ENCODE data around the gene RPS15. TPM values are rescaled to one million over a fixed set of nuclear protein-coding genes. Genes with fewer than 3 reads are reported as not detected.
A peak's percentile ranks its signal among the peaks of the same experiment; 100 is the strongest.

Gene RPS15
- total and polyA plus RNA-seq, 9 of the 15 experiments (the other 6 are each of a cell fraction or from before 2014, with no cell fraction given), result 605 to 2,791 (median 957) TPM

- TF ChIP-seq ZBTB43 (CRISPR knock-in tag; IDR thresholded peaks at IDR 0.05) (no peak), E2F4 (CRISPR knock-in tag; IDR thresholded peaks at IDR 0.05; ENCODE audit: low read depth) (no peak), SREBF2 (CRISPR knock-in tag; IDR thresholded peaks at IDR 0.05) (no peak), TSC22D4 (tag; IDR thresholded peaks at IDR 0.05) (no peak), BHLHE40 (IDR thresholded peaks at IDR 0.05; ENCODE audit: low read length) (peak; percentile 74), ID3 (CRISPR knock-in tag; IDR thresholded peaks at IDR 0.05) (no peak), ID3 (tag; IDR thresholded peaks at IDR 0.05) (no peak), ZNF41 (CRISPR knock-in tag; conservative IDR thresholded peaks at IDR 0.05) (no peak), HMGXB4 (CRISPR knock-in tag; IDR thresholded peaks at IDR 0.05) (no peak), NKRF (IDR thresholded peaks at IDR 0.05; ENCODE audit: borderline replicate concordance) (no peak), GABPA (tag; conservative IDR thresholded peaks at IDR 0.05; ENCODE audit: low read depth) (no peak), TCF7 (IDR thresholded peaks at IDR 0.05; ENCODE audit: borderline replicate concordance) (no peak), SMAD3 (CRISPR knock-in tag; conservative IDR thresholded peaks at IDR 0.05) (no peak), PHB (CRISPR knock-in tag; IDR thresholded peaks at IDR 0.05) (no peak), CREM (IDR thresholded peaks at IDR 0.05; ENCODE audit: low read depth) (no peak), ZNF23 (CRISPR knock-in tag; IDR thresholded peaks at IDR 0.05) (no peak), KDM5B (IDR thresholded peaks at IDR 0.05; ENCODE audit: insufficient replicate concordance, low read depth, low read length) (no peak), ZNF133 (CRISPR knock-in tag; IDR thresholded peaks at IDR 0.05) (no peak), RAD51 (IDR thresholded peaks at IDR 0.05; ENCODE audit: borderline replicate concordance, low read depth) (peak; percentile 30; the same call in 1 of the 2 replicates)
These were observed 2.7 kb upstream of the RPS15 start (continued) for GRCh38 chr19:1435378-1435989.

Measured in K562 (cell line).